Activated T-helper 1 cell treated with anti-CD3 and anti-CD28 coated beads, Interleukin-12 subunit alpha, Interleukin-12 subunit beta, Interleukin-2, Interleukin-4 antibody, amounts not matched to agents 30 ng/mL and 10 ng/mL and 1 ng/mL, durations not matched to agents 14 hours and 24 hours and 36 hours (primary cell): ENCODE data around the gene AHCTF1. TPM values are rescaled to one million over a fixed set of nuclear protein-coding genes. Genes with fewer than 3 reads are reported as not detected.
"Not testable (repeated sequence)": the region's sequence is repeated elsewhere in the genome, so short reads cannot be mapped to it uniquely, and the experiment has no call there.

Experiments used
- DNase-seq: peaks from one replicate; pipeline ENCODE4 v3.0.0; 2021; ENCODE audit warnings: low spot score
- H3K27ac Mint-ChIP-seq: one replicate; pipeline ENCODE4 v1.8.0; 2021; ENCODE audit warnings: mild to moderate bottlenecking, mixed read lengths
- H3K27me3 Mint-ChIP-seq: one replicate; pipeline ENCODE4 v1.8.0; 2022; ENCODE audit warnings: mild to moderate bottlenecking, moderate library complexity, mixed read lengths; ENCODE audit not compliant: insufficient read depth
- H3K36me3 Mint-ChIP-seq: one replicate; pipeline ENCODE4 v1.8.0; 2021; ENCODE audit warnings: low read depth, mixed read lengths
- H3K4me1 Mint-ChIP-seq: one replicate; pipeline ENCODE4 v1.8.0; 2021; ENCODE audit warnings: low read depth, mixed read lengths
- H3K4me3 Mint-ChIP-seq: one replicate; pipeline ENCODE4 v1.8.0; 2021; ENCODE audit warnings: mild to moderate bottlenecking, moderate library complexity, mixed read lengths
- H3K9me3 Mint-ChIP-seq: one replicate; pipeline ENCODE4 v1.8.0; 2021; ENCODE audit warnings: mixed read lengths
- intact Hi-C: fragments of 100-400 bp; cut with micrococcal nuclease; formaldehyde crosslinking; loops from one replicate; pipeline ENCODE4 v1.15.1; 2024
- total RNA-seq: library from RNA; stranded (reverse); gene quantifications from 2 replicates; pipeline ENCODE4 v1.2.3, GENCODE V29; 2022

Gene AHCTF1
- total RNA-seq, 1 donor from 2014 or later: 56.1 TPM

GRCh38 chr1:246907472-246907871 lies 24.3 kb downstream of the AHCTF1 start:
- no peak overlapping the region for H3K4me3 Mint-ChIP-seq
- H3K27ac Mint-ChIP-seq: no peak overlapping the region
- H3K4me1 Mint-ChIP-seq: peaks cover 18% of the 10 kb centered on the region
- DNase-seq: no peak
- intact Hi-C loops: loop anchor here (1.0 to 2.0 kb wide), 2 partner anchors 23 to 64 kb away; partner anchors contain the start of gene AHCTF1
- no peaks in the 10 kb centered on the region for H3K27me3 Mint-ChIP-seq
- no peaks in the 10 kb centered on the region for H3K9me3 Mint-ChIP-seq
- H3K36me3 Mint-ChIP-seq: peaks cover 42% of the 10 kb centered on the region

- H3K4me3 Mint-ChIP-seq: no peak overlapping the region
- DNase-seq: no peak
- no peak overlapping the region for H3K27ac Mint-ChIP-seq
- intact Hi-C loops: loop anchor here (1.0 to 2.0 kb wide), 2 partner anchors 24 to 64 kb away; partner anchors contain the start of gene AHCTF1
- no peaks in the 10 kb centered on the region for H3K27me3 Mint-ChIP-seq
- H3K4me1 Mint-ChIP-seq: peaks cover 18% of the 10 kb centered on the region
- no peaks in the 10 kb centered on the region for H3K9me3 Mint-ChIP-seq
- H3K36me3 Mint-ChIP-seq: peaks cover 45% of the 10 kb centered on the region
Measured at GRCh38 chr1:246906833-246907232, 24.9 kb downstream of the AHCTF1 start.

GRCh38 chr1:246901874-246902273 lies 29.9 kb downstream of the AHCTF1 start:
- Mint-ChIP-seq H3K27me3 (no peaks in the 10 kb centered on the region), H3K4me3 (no peak overlapping the region), H3K9me3 (no peaks in the 10 kb centered on the region), H3K27ac (no peak overlapping the region), H3K36me3 (peaks cover 53% of the 10 kb centered on the region), H3K4me1 (peaks cover 6% of the 10 kb centered on the region)
- intact Hi-C loops: no loop called here
- DNase-seq: no peak

- Mint-ChIP-seq H3K36me3 (peaks cover 52% of the 10 kb centered on the region), H3K27me3 (no peaks in the 10 kb centered on the region), H3K4me1 (peaks cover 10% of the 10 kb centered on the region), H3K27ac (no peak overlapping the region), H3K4me3 (no peak overlapping the region), H3K9me3 (no peaks in the 10 kb centered on the region)
- intact Hi-C loops: no loop called here
- DNase-seq: no peak
Measured at GRCh38 chr1:246897302-246897701, 34.4 kb downstream of the AHCTF1 start.

- H3K27me3 Mint-ChIP-seq: no peaks in the 10 kb centered on the region
- no peak overlapping the region for H3K4me3 Mint-ChIP-seq
- no peaks in the 10 kb centered on the region for H3K9me3 Mint-ChIP-seq
- DNase-seq: no peak
- peak overlapping the region; percentile 70 for H3K27ac Mint-ChIP-seq
- peaks cover 17% of the 10 kb centered on the region for H3K4me1 Mint-ChIP-seq
- peaks cover 48% of the 10 kb centered on the region for H3K36me3 Mint-ChIP-seq
- intact Hi-C loops: loop anchor here (1.0 to 5.0 kb wide), 2 partner anchors 39 to 326 kb away; partner anchors contain the start of genes CNST and TFB2M
Measured at GRCh38 chr1:246893191-246893939, 38.4 kb downstream of the AHCTF1 start.

- no peak overlapping the region for H3K4me3 Mint-ChIP-seq
- no peak overlapping the region for H3K27ac Mint-ChIP-seq
- H3K27me3 Mint-ChIP-seq: no peaks in the 10 kb centered on the region
- intact Hi-C loops: loop anchor here (5.0 kb wide), 1 partner anchor 324 kb away; the partner anchor contains the start of genes CNST and TFB2M
- DNase-seq: no peak
- peaks cover 49% of the 10 kb centered on the region for H3K36me3 Mint-ChIP-seq
- H3K9me3 Mint-ChIP-seq: no peaks in the 10 kb centered on the region
- H3K4me1 Mint-ChIP-seq: peaks cover 17% of the 10 kb centered on the region
Measured at GRCh38 chr1:246891105-246891504, 40.6 kb downstream of the AHCTF1 start.

- no peak overlapping the region for H3K27ac Mint-ChIP-seq
- intact Hi-C loops: no loop called here
- peaks cover 46% of the 10 kb centered on the region for H3K36me3 Mint-ChIP-seq
- no peak overlapping the region for H3K4me3 Mint-ChIP-seq
- no peaks in the 10 kb centered on the region for H3K9me3 Mint-ChIP-seq
- DNase-seq: no peak
- H3K4me1 Mint-ChIP-seq: peaks cover 15% of the 10 kb centered on the region
- H3K27me3 Mint-ChIP-seq: no peaks in the 10 kb centered on the region
Measured at GRCh38 chr1:246888522-246888921, 43.2 kb downstream of the AHCTF1 start.

GRCh38 chr1:246885389-246885788 lies 46.4 kb downstream of the AHCTF1 start:
- H3K27ac Mint-ChIP-seq, H3K4me1 Mint-ChIP-seq, H3K27me3 Mint-ChIP-seq, DNase-seq, H3K4me3 Mint-ChIP-seq, intact Hi-C loops, H3K9me3 Mint-ChIP-seq: not testable (repeated sequence)
- peaks cover 40% of the 10 kb centered on the region for H3K36me3 Mint-ChIP-seq

GRCh38 chr1:246878551-246878950 lies 53.2 kb downstream of the AHCTF1 start:
- peaks cover 35% of the 10 kb centered on the region for H3K36me3 Mint-ChIP-seq
- H3K27ac Mint-ChIP-seq: no peak overlapping the region
- H3K27me3 Mint-ChIP-seq: no peaks in the 10 kb centered on the region
- intact Hi-C loops: no loop called here
- DNase-seq: no peak
- H3K4me1 Mint-ChIP-seq: peaks cover 19% of the 10 kb centered on the region
- H3K9me3 Mint-ChIP-seq: no peaks in the 10 kb centered on the region
- no peak overlapping the region for H3K4me3 Mint-ChIP-seq

- Mint-ChIP-seq H3K27ac (no peak overlapping the region), H3K36me3 (peaks cover 41% of the 10 kb centered on the region), H3K4me1 (peaks cover 19% of the 10 kb centered on the region), H3K27me3 (no peaks in the 10 kb centered on the region), H3K9me3 (no peaks in the 10 kb centered on the region), H3K4me3 (no peak overlapping the region)
- intact Hi-C loops: no loop called here
- DNase-seq: no peak
Measured at GRCh38 chr1:246876431-246876830, 55.3 kb downstream of the AHCTF1 start.

- intact Hi-C loops: no loop called here
- DNase-seq: no peak
- Mint-ChIP-seq H3K4me1 (peaks cover 19% of the 10 kb centered on the region), H3K36me3 (peaks cover 40% of the 10 kb centered on the region), H3K4me3 (no peak overlapping the region), H3K27me3 (no peaks in the 10 kb centered on the region), H3K27ac (peak overlapping the region; percentile 10), H3K9me3 (no peaks in the 10 kb centered on the region)
Measured at GRCh38 chr1:246875041-246876026, 56.4 kb downstream of the AHCTF1 start.

GRCh38 chr1:246865921-246866320 lies 65.8 kb downstream of the AHCTF1 start:
- Mint-ChIP-seq H3K36me3 (peaks cover 30% of the 10 kb centered on the region), H3K9me3 (no peaks in the 10 kb centered on the region), H3K4me3 (no peak overlapping the region)

GRCh38 chr1:246863791-246864190 lies 68.0 kb downstream of the AHCTF1 start:
- H3K4me3 Mint-ChIP-seq, H3K27me3 Mint-ChIP-seq, DNase-seq, H3K9me3 Mint-ChIP-seq, intact Hi-C loops, H3K4me1 Mint-ChIP-seq, H3K27ac Mint-ChIP-seq: not testable (repeated sequence)
- H3K36me3 Mint-ChIP-seq: peaks cover 26% of the 10 kb centered on the region

More at GRCh38 chr1:246865921-246866320, 65.8 kb downstream of the AHCTF1 start:
- Mint-ChIP-seq H3K4me1 (no peaks in the 10 kb centered on the region), H3K27ac (no peak overlapping the region), H3K27me3 (no peaks in the 10 kb centered on the region)
- no peak for DNase-seq
- intact Hi-C loops: no loop called here
